ES-I3 (cell line): ENCODE results near the gene TRAPPC12.

Experiments used
- H3K36me3 ChIP-seq: 2 replicates; pipeline ENCODE4 v1.6.1; 2013; ENCODE audit warnings: mild to moderate bottlenecking, low read length, control low read depth, moderate library complexity; ENCODE audit not compliant: insufficient read depth
- H3K4me1 ChIP-seq: 2 replicates; pipeline ENCODE4 v1.6.1; 2013; ENCODE audit warnings: mild to moderate bottlenecking, control low read depth, low read length; ENCODE audit not compliant: insufficient read depth
- H3K9ac ChIP-seq: 2 replicates; pipeline ENCODE4 v1.6.1; 2013; ENCODE audit warnings: low read depth, mild to moderate bottlenecking, low read length, moderate library complexity
- H3K9me3 ChIP-seq: 2 replicates; pipeline ENCODE4 v1.6.1; 2013; ENCODE audit warnings: mild to moderate bottlenecking, low read length, moderate library complexity; ENCODE audit not compliant: control insufficient read depth, insufficient read depth

Gene TRAPPC12

GRCh38 chr2:3406501-3406900, 27.0 kb downstream of the TRAPPC12 start:
- no peaks in the 10 kb centered on the region for H3K9me3 ChIP-seq
- H3K4me1 ChIP-seq: no peaks in the 10 kb centered on the region
- H3K36me3 ChIP-seq: peaks cover 11% of the 10 kb centered on the region; the same call in 1 of the 2 replicates
- H3K9ac ChIP-seq: no peak overlapping the region

GRCh38 chr2:3408781-3409180, 29.3 kb downstream of the TRAPPC12 start:
- Histone ChIP-seq H3K4me1 (no peaks in the 10 kb centered on the region), H3K9ac (no peak overlapping the region), H3K36me3 (peaks cover 4% of the 10 kb centered on the region; the same call in 1 of the 2 replicates), H3K9me3 (no peaks in the 10 kb centered on the region)

- H3K9ac ChIP-seq: no peak overlapping the region
- no peaks in the 10 kb centered on the region for H3K4me1 ChIP-seq
- H3K9me3 ChIP-seq: no peaks in the 10 kb centered on the region
- H3K36me3 ChIP-seq: no peaks in the 10 kb centered on the region
These were observed 30.2 kb downstream of the TRAPPC12 start for GRCh38 chr2:3409627-3410170.

DNA sequence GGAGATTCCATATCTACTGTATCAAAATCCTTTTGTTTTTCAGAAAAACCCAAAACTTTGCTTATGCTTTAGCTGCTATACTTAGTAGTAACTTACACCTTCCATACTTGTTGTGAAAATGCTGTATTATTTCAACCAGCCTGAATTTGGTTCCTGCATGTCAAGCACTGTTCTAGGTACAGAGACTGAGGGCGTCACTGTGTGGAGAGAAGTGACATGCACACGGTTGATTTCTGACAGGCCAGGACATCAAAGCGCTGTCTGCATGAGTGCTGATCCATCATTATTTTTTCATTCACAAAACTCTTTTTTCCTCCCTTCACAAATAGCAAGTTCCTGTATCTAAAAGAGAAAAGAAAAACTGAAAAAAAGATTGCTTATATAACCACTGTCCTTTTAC, 31.6 kb downstream of the TRAPPC12 start:
- Histone ChIP-seq H3K9me3 (no peaks in the 10 kb centered on the region), H3K9ac (no peak overlapping the region), H3K36me3 (no peaks in the 10 kb centered on the region), H3K4me1 (no peaks in the 10 kb centered on the region)

DNA sequence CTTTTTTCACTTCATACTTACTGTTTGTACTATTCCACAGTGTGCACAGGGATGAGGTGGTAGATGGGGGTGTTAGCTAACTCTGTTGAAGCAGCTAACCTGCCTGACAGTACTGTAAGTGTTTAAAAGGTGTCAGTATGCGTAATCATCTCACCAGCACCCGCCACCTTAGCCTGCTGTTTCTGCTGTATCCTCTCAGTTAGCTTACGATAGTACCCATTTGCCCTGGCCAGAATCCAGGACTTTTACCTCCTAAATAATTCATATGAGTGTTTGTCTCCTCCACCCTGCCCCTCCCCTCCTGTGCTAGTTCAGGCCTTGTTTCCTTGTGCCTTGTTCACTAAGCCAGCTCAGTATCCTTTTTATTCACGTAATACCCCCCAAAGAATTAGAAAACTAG, 34.2 kb downstream of the TRAPPC12 start:
- Histone ChIP-seq H3K9ac (no peak overlapping the region), H3K9me3 (no peaks in the 10 kb centered on the region), H3K36me3 (no peaks in the 10 kb centered on the region), H3K4me1 (no peaks in the 10 kb centered on the region)

DNA sequence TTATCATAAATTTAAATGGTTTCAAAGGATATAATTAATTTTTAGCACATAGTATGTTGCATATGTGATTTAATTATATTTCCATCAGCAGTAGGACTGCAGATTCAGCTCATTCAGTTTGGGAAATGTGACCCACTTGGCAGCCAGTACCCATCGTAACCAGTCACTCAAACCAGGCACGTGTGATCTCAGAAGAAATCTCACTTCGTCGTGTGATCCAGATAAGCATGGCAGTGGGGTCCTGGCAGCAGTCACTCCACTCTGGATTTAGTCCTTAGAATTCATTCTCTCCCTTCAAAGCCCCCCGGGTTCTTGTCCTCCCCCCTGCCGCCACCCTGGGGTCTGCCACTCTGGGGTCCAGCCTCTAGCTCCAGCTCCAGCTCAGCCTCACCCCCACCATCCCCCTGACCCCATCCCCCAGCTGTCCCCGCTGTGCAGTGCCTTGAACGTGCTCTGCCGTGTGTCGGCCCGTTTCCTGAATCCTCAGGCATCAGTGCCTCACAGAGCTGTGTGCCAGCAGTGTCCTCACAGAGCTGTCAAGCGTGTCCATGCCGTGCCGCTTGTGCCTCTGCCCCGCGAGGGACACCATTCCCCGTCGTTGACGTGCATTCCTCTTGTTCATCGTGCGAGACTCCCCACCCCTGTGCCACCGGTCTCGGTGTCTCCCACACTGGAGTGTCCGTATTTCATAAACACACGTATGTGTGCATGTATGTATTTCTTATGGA, 34.8 kb downstream of the TRAPPC12 start:
- Histone ChIP-seq H3K9ac (no peak overlapping the region), H3K4me1 (no peaks in the 10 kb centered on the region), H3K36me3 (no peaks in the 10 kb centered on the region), H3K9me3 (no peaks in the 10 kb centered on the region)

DNA sequence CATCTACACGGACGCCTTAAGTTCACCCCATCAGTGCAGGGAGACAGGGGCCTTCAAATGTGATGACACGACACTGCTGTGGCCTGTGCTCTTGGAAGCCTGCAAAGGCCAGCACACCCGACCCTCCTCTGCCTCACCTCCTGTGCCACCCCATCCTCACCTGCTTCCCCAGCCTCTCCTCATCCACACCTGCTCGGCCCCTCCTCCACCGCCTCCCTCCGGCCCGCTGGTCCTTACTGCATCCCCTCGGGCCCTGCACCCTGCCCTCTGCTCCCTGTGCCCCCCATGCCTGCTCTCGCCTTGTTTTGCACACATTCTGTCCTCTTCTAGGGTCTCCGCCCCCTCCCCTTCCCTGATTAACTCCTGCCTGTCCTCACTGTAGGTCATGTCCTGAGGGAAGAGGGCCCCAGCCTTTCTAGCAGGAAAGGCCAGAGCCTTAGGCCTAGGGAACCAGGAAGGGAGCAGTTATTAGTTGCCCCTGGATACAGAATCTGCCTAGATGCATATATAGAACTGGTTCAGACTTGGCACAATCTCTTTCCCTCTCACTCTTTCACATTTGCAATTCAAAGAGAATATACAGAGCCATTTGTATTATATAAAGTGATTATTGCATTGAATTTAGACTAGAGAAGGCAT, 39.4 kb downstream of the TRAPPC12 start:
- H3K9me3 ChIP-seq: no peaks in the 10 kb centered on the region
- H3K36me3 ChIP-seq: peaks cover 4% of the 10 kb centered on the region; the same call in 1 of the 2 replicates
- H3K4me1 ChIP-seq: no peaks in the 10 kb centered on the region
- H3K9ac ChIP-seq: no peak overlapping the region

GRCh38 chr2:3420076-3420768, 40.7 kb downstream of the TRAPPC12 start:
- H3K9me3 ChIP-seq: no peaks in the 10 kb centered on the region
- no peak overlapping the region for H3K9ac ChIP-seq
- H3K4me1 ChIP-seq: no peaks in the 10 kb centered on the region
- H3K36me3 ChIP-seq: peaks cover 13% of the 10 kb centered on the region

DNA sequence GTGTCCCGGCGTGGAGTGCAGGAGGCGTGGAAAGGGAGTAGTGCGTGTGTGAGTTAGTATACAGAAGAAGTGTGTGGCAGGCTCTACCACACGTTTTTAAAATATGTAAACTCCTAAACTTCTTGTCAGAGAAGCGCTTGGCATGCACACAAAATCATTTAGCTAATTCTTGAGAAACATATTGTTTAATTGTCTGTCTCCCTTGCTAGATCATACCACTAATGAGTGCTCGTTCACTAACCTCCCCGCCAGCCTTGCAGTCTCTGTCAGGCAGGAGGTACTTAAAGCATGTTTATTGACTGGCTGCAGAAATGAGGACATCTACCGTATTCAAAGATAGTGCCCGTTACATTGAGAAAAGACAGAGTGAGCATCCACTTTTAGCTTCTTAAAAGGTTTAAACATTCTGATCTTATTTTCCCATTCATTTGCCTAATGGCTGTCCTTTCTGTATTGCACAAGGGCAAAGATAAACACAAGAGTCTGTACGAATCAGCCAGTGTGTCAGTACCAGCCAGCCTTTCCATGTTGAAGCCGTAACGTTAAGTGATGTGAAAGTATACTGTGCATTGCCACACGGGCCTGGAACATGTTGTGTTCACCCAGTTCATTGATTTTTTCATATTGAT, 41.4 kb downstream of the TRAPPC12 start:
- peaks cover 16% of the 10 kb centered on the region for H3K36me3 ChIP-seq
- H3K9ac ChIP-seq: no peak overlapping the region
- no peaks in the 10 kb centered on the region for H3K9me3 ChIP-seq
- H3K4me1 ChIP-seq: no peaks in the 10 kb centered on the region

- no peaks in the 10 kb centered on the region for H3K9me3 ChIP-seq
- H3K36me3 ChIP-seq: peaks cover 17% of the 10 kb centered on the region
- no peak overlapping the region for H3K9ac ChIP-seq
- no peaks in the 10 kb centered on the region for H3K4me1 ChIP-seq
These were observed 42.1 kb downstream of the TRAPPC12 start for GRCh38 chr2:3421580-3421979.

DNA sequence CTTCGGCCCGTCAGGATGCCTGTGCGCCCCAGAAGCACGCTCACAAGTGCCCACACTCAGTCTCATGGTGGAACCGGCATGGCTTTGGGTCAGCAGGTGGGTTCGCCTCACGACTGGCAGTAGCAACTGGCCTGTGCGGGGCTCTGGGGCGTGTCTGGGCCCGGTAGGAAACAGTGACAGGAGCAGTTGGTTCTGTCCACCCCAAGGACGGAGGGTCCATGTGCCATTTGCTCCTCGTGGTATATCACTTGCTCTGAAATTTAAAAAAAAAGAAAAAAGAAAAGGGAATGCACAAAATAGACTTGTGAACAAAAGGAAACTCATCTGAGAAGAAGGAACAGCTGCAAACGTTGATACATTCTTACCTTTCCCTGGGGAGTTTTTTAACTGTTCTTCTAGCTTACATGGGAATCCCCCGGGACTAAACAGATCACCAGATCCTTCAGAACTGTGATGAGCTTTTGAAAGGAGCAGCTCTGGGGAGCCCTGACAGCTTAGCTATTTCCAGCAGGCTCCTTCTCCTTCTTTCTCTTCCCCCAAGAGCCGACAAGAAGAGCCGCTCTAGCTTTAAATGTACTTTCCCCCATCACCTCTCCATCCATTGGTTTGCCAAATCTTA, 42.8 kb downstream of the TRAPPC12 start:
- no peak overlapping the region for H3K9ac ChIP-seq
- no peaks in the 10 kb centered on the region for H3K4me1 ChIP-seq
- no peaks in the 10 kb centered on the region for H3K9me3 ChIP-seq
- peaks cover 17% of the 10 kb centered on the region for H3K36me3 ChIP-seq

- Histone ChIP-seq H3K9ac (no peak overlapping the region), H3K4me1 (no peaks in the 10 kb centered on the region), H3K9me3 (no peaks in the 10 kb centered on the region), H3K36me3 (peaks cover 17% of the 10 kb centered on the region)
These were observed 44.1 kb downstream of the TRAPPC12 start for GRCh38 chr2:3423492-3424170.

DNA sequence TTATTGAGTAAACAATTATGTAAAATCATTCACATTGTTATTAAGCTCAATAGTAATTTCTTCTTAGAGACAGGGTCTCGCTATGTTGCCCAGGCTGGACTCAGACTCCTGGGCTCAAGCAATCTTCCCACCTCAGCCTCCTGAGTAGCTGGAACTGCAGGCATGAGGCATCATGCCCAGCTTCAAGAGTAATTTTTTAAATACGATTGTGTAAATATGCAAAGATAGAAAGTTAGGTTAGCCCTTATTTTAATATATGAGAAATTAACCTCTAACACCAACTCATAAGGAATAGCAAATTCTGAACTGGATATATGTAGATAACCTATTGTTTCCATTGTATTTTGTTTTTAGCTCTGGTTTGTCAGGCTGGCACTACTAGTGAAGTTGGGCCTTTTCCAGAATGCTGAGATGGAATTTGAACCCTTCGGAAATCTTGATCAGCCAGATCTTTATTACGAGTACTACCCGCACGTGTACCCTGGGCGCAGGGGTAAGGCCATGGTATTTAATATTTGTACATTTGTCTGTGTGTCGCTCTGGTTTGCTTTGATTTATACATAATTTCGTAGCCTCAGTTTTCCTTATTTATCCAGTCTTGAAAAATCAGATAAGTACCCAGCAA, 44.8 kb downstream of the TRAPPC12 start:
- no peaks in the 10 kb centered on the region for H3K4me1 ChIP-seq
- H3K9ac ChIP-seq: no peak overlapping the region
- no peaks in the 10 kb centered on the region for H3K9me3 ChIP-seq
- H3K36me3 ChIP-seq: peaks cover 17% of the 10 kb centered on the region
